ENCODE measurements around the gene YBX2.
A peak's percentile ranks its signal among the peaks of the same experiment; 100 is the strongest.

The YBX2 gene

GRCh38 chr17:7332111-7332510 is 37.7 kb upstream of the YBX2 start:
- H3K4me3 ChIP-seq (ENCODE audit: low read depth, low read length), result no peak overlapping the region
- no peak for TF ChIP-seq CTCF (IDR thresholded peaks at IDR 0.05; ENCODE audit: borderline replicate concordance, insufficient read depth, low read depth, low read length)

GRCh38 chr17:7330638-7331015 is 36.2 kb upstream of the YBX2 start:
- TF ChIP-seq CTCF (IDR thresholded peaks at IDR 0.05; ENCODE audit: borderline replicate concordance, insufficient read depth, low read depth, low read length), result no peak
- peak overlapping the region; percentile 94 for H3K4me3 ChIP-seq (ENCODE audit: low read depth, low read length)

- peak overlapping the region; percentile 94 for H3K4me3 ChIP-seq (ENCODE audit: low read depth, low read length)
- TF ChIP-seq CTCF (IDR thresholded peaks at IDR 0.05; ENCODE audit: borderline replicate concordance, insufficient read depth, low read depth, low read length), result no peak
Measured at GRCh38 chr17:7329997-7330637, 35.7 kb upstream of the YBX2 start.

GRCh38 chr17:7329374-7329996 is 35.0 kb upstream of the YBX2 start:
- TF ChIP-seq CTCF (IDR thresholded peaks at IDR 0.05; ENCODE audit: borderline replicate concordance, insufficient read depth, low read depth, low read length), result no peak
- peak overlapping the region; percentile 94 for H3K4me3 ChIP-seq (ENCODE audit: low read depth, low read length)

- TF ChIP-seq CTCF (IDR thresholded peaks at IDR 0.05; ENCODE audit: borderline replicate concordance, insufficient read depth, low read depth, low read length), result no peak
- H3K4me3 ChIP-seq (ENCODE audit: low read depth, low read length), result peak within 1 kb of the TSS; percentile 94
Measured at GRCh38 chr17:7328840-7329373, 34.5 kb upstream of the YBX2 start, which contains the start of gene NEURL4. Gene NEURL4, minus strand, starts transcription at chr17:7329335. Its CDS starts 23 bp downstream, at chr17:7329312.

- TF ChIP-seq CTCF (IDR thresholded peaks at IDR 0.05; ENCODE audit: borderline replicate concordance, insufficient read depth, low read depth, low read length), result no peak
- no peak overlapping the region for H3K4me3 ChIP-seq (ENCODE audit: low read depth, low read length)
Measured at GRCh38 chr17:7328009-7328408, 33.6 kb upstream of the YBX2 start.

GRCh38 chr17:7327501-7327900 is 33.1 kb upstream of the YBX2 start:
- TF ChIP-seq CTCF (IDR thresholded peaks at IDR 0.05; ENCODE audit: borderline replicate concordance, insufficient read depth, low read depth, low read length), result no peak
- no peak overlapping the region for H3K4me3 ChIP-seq (ENCODE audit: low read depth, low read length)
